Measurements from ENCODE around the gene DLGAP1. TPM values are rescaled to one million over a fixed set of nuclear protein-coding genes. Genes with fewer than 3 reads are reported as not detected.

The DLGAP1 gene
- total and polyA plus RNA-seq, 2 of the 8 experiments (the other 6 are each of a cell fraction or from before 2014, with no cell fraction given), result 11.8 to 16.9 TPM

DNA sequence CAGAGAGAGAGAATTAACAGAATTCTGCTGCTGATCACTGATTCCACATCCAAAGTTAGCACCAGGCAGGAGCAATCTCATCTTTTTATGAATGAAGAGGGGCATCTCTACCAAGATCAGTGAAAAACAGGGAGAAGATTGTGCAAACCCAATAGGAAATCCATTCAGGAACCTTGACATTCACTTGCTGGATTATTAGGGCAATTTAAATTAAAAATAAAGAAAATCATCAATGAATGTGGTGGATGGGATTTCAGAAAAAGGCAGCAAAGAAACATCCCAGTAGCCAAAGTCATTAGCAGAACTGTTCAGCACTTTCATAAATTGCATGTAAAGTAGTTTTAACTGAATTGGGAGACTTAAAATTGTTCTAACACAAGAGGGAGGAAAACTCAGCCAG, 581.9 kb downstream of the DLGAP1 start:
- H3K9me3 ChIP-seq (ENCODE audit: insufficient read depth in 2 of 2, low read depth in 1 of 2, low read length in 1 of 2), result no peaks in the 10 kb centered on the region
- H2BK5ac ChIP-seq (ENCODE audit: low read depth, low read length), result no peak overlapping the region
- ChIA-PET POLR2A (ENCODE audit: partially characterized antibody) (no interaction called here), CTCF (ENCODE audit: partially characterized antibody) (interaction anchor here (2.0 kb wide), 1 partner anchor 13 kb away, joined by 6 read pairs; no protein-coding TSS in a partner anchor)
- H3K27me3 ChIP-seq (replicated peaks in 1 of 4; ENCODE audit: control insufficient read depth in 3 of 4, extremely low read depth in 1 of 4, insufficient read depth in 3 of 4, low read length in 3 of 4), result no peaks in the 10 kb centered on the region
- no peaks in the 10 kb centered on the region for H3K79me1 ChIP-seq (ENCODE audit: low read depth, low read length)
- H2AK5ac ChIP-seq (ENCODE audit: low read depth, low read length), result no peak overlapping the region
- peaks cover 0 to 4% (median 1%) of the 10 kb centered on the region in 4 experiments; a peak in 3 of 7 replicates for H3K4me1 ChIP-seq (replicated peaks in 1 of 4; ENCODE audit: control insufficient read depth in 3 of 4, insufficient read depth in 4 of 4, low read length in 3 of 4)
- H3K23ac ChIP-seq (ENCODE audit: insufficient read length), result no peak overlapping the region
- no peaks in the 10 kb centered on the region for H3K79me2 ChIP-seq (ENCODE audit: control insufficient read depth in 1 of 2, insufficient read depth in 2 of 2, low read length in 2 of 2)
- no peak overlapping the region for H3K27ac ChIP-seq (ENCODE audit: low read depth, low read length)
- H2BK20ac ChIP-seq (ENCODE audit: low read length), result no peak overlapping the region
- no peaks in the 10 kb centered on the region for H3K23me2 ChIP-seq (ENCODE audit: low read depth, low read length)
- H4K91ac ChIP-seq (replicated peaks; ENCODE audit: insufficient read length, low read length), result no peak overlapping the region
- H2BK12ac ChIP-seq (ENCODE audit: low read depth, low read length), result no peak overlapping the region
- no peak overlapping the region for H3K9ac ChIP-seq (replicated peaks in 1 of 4; ENCODE audit: extremely low read depth in 1 of 4, low read depth in 3 of 4, low read length in 3 of 4)
- DNase-seq (ENCODE audit: low read depth in 1 of 2, low spot score in 2 of 2), result no peak
- no peak overlapping the region for H3K4me3 ChIP-seq (ENCODE audit: extremely low read depth in 1 of 4, insufficient read depth in 2 of 4, low read depth in 3 of 4, low read length in 4 of 4)
- H4K20me1 ChIP-seq (replicated peaks in 1 of 2; ENCODE audit: control insufficient read depth in 1 of 2, insufficient read depth in 2 of 2, low read length in 2 of 2), result no peaks in the 10 kb centered on the region
- H3K56ac ChIP-seq (replicated peaks; ENCODE audit: insufficient read length, low read depth, low read length), result no peak overlapping the region
- H4K5ac ChIP-seq (ENCODE audit: insufficient read length, low read depth, low read length), result no peak overlapping the region
- H4K8ac ChIP-seq (ENCODE audit: extremely low read depth, insufficient read depth, low read length), result no peak overlapping the region
- H3K18ac ChIP-seq (ENCODE audit: extremely low read depth, low read length), result no peak overlapping the region
- FAIRE-seq, result no peak
- H2AFZ ChIP-seq (ENCODE audit: low read length), result no peak overlapping the region
- H3K36me3 ChIP-seq (ENCODE audit: control insufficient read depth in 2 of 4, insufficient read depth in 4 of 4, low read length in 3 of 4), result no peaks in the 10 kb centered on the region
- no peak overlapping the region for H3K4me2 ChIP-seq (ENCODE audit: insufficient read depth in 1 of 2, low read depth in 2 of 2, low read length in 2 of 2)
- no peak overlapping the region for H2BK120ac ChIP-seq (replicated peaks; ENCODE audit: low read depth, low read length)
- H3K4ac ChIP-seq (replicated peaks; ENCODE audit: insufficient read length, low read depth, low read length), result no peak overlapping the region
- TF ChIP-seq SP2 (IDR thresholded peaks at IDR 0.05; ENCODE audit: low read length), result no peak
- no peak overlapping the region for H3K14ac ChIP-seq (ENCODE audit: insufficient read length)
- no peak overlapping the region for H2BK15ac ChIP-seq (ENCODE audit: low read length)
